ENCODE results near the gene HOXC10.

HOXC10 gene

GRCh38 chr12:53976823-53977595 is 7.9 kb upstream of the HOXC10 start:
- H3K27me3 ChIP-seq (ENCODE audit: control insufficient read depth, insufficient read depth, low read length): peaks cover 100% of the 10 kb centered on the region
- H3K36me3 ChIP-seq (ENCODE audit: control insufficient read depth, insufficient read depth, low read length): no peaks in the 10 kb centered on the region
- H3K9me3 ChIP-seq (ENCODE audit: control insufficient read depth, insufficient read depth, low read length): no peaks in the 10 kb centered on the region
- H3K9ac ChIP-seq (ENCODE audit: low read depth, low read length): no peak overlapping the region
- H3K4me1 ChIP-seq (ENCODE audit: control insufficient read depth, insufficient read depth, low read length): no peaks in the 10 kb centered on the region
- H3K4me3 ChIP-seq (ENCODE audit: low read depth, low read length): peak overlapping the region; percentile 32

- Histone ChIP-seq H3K9me3 (ENCODE audit: control insufficient read depth, insufficient read depth, low read length) (no peaks in the 10 kb centered on the region), H3K9ac (ENCODE audit: low read depth, low read length) (no peak overlapping the region), H3K36me3 (ENCODE audit: control insufficient read depth, insufficient read depth, low read length) (no peaks in the 10 kb centered on the region), H3K4me3 (ENCODE audit: low read depth, low read length) (peak overlapping the region; percentile 13), H3K27me3 (ENCODE audit: control insufficient read depth, insufficient read depth, low read length) (peaks cover 100% of the 10 kb centered on the region), H3K4me1 (ENCODE audit: control insufficient read depth, insufficient read depth, low read length) (no peaks in the 10 kb centered on the region)
Measured at GRCh38 chr12:53977596-53978445, 7.1 kb upstream of the HOXC10 start.

- H3K36me3 ChIP-seq (ENCODE audit: control insufficient read depth, insufficient read depth, low read length): no peaks in the 10 kb centered on the region
- H3K4me1 ChIP-seq (ENCODE audit: control insufficient read depth, insufficient read depth, low read length): no peaks in the 10 kb centered on the region
- no peak overlapping the region for H3K9ac ChIP-seq (ENCODE audit: low read depth, low read length)
- H3K4me3 ChIP-seq (ENCODE audit: low read depth, low read length): peak overlapping the region; percentile 22
- H3K27me3 ChIP-seq (ENCODE audit: control insufficient read depth, insufficient read depth, low read length): peaks cover 100% of the 10 kb centered on the region
- H3K9me3 ChIP-seq (ENCODE audit: control insufficient read depth, insufficient read depth, low read length): no peaks in the 10 kb centered on the region
Measured at GRCh38 chr12:53978477-53979356, 6.2 kb upstream of the HOXC10 start.

DNA sequence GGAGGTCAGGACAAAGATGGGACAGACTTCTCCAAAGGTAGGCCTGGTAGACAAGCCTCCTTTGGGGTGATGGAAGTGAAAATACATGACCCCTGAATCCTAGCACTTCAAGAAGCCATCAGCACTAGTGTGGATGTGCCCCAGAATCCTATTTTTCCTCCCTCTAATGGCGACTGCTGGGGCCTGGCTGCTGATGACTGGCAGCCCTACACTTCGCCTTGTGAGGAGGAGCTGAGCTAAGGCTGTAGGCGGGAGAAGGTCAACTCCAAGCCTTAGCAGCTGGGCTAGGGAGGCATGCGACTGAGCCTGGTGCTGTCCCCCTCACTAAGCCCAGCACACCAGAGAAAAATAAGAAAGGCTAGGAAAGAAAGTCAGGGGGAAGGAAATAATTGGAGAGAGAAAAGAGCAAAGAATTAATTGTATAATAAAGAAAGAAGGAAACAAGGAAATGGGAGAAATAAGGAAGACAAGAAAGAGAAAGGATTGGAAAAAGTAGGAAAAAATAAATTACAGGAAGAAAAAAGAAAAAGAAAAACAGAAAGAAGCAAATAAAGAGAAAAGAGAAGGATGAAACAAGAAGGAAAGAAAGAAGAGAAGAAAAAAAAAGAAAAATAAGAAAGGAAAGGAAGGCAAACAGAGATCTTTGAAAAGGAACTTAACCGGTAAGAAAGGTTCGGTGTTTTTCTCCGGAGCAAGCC is 4.7 kb upstream of the HOXC10 start:
- H3K9me3 ChIP-seq (ENCODE audit: control insufficient read depth, insufficient read depth, low read length): no peaks in the 10 kb centered on the region
- H3K27me3 ChIP-seq (ENCODE audit: control insufficient read depth, insufficient read depth, low read length): peaks cover 96% of the 10 kb centered on the region
- H3K4me1 ChIP-seq (ENCODE audit: control insufficient read depth, insufficient read depth, low read length): no peaks in the 10 kb centered on the region
- H3K4me3 ChIP-seq (ENCODE audit: low read depth, low read length): peak overlapping the region; percentile 8
- H3K9ac ChIP-seq (ENCODE audit: low read depth, low read length): no peak overlapping the region
- no peaks in the 10 kb centered on the region for H3K36me3 ChIP-seq (ENCODE audit: control insufficient read depth, insufficient read depth, low read length)

DNA sequence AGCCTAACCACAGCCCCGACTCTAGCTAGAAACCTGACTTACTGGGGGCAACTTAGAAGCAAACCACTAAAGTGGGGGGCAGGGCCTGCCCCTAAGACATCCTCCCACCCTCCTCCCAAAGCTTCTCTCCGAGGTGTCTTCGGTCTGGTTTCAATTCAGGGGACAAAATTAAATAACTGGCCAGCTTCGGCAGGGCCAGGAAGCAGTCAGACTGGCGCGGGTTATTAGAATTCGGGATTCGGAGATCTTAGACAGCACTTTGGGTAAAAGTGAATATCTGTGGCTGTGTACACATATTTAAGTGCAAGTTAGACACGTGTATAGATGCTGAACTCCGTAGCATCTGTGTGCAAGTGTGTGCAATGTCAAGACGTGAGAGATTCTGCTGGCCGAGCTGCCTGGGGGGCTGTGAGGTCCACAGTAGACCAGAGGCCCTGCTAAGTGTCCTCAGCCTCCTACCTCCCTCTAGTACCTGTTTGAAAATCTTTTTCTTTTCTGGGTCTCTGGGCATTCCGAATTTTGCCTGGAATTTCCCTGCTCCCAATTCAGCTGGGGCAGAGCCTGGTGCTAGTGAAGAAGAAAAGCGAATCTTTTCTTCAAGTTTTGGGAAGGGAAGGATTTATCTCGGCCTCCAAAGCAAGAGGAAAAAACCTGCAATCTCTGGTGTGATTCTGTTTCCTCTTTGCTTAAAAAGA is 4.0 kb upstream of the HOXC10 start:
- Histone ChIP-seq H3K9me3 (ENCODE audit: control insufficient read depth, insufficient read depth, low read length) (no peaks in the 10 kb centered on the region), H3K36me3 (ENCODE audit: control insufficient read depth, insufficient read depth, low read length) (no peaks in the 10 kb centered on the region), H3K9ac (ENCODE audit: low read depth, low read length) (no peak overlapping the region), H3K4me3 (ENCODE audit: low read depth, low read length) (no peak overlapping the region), H3K27me3 (ENCODE audit: control insufficient read depth, insufficient read depth, low read length) (peaks cover 96% of the 10 kb centered on the region), H3K4me1 (ENCODE audit: control insufficient read depth, insufficient read depth, low read length) (no peaks in the 10 kb centered on the region)

DNA sequence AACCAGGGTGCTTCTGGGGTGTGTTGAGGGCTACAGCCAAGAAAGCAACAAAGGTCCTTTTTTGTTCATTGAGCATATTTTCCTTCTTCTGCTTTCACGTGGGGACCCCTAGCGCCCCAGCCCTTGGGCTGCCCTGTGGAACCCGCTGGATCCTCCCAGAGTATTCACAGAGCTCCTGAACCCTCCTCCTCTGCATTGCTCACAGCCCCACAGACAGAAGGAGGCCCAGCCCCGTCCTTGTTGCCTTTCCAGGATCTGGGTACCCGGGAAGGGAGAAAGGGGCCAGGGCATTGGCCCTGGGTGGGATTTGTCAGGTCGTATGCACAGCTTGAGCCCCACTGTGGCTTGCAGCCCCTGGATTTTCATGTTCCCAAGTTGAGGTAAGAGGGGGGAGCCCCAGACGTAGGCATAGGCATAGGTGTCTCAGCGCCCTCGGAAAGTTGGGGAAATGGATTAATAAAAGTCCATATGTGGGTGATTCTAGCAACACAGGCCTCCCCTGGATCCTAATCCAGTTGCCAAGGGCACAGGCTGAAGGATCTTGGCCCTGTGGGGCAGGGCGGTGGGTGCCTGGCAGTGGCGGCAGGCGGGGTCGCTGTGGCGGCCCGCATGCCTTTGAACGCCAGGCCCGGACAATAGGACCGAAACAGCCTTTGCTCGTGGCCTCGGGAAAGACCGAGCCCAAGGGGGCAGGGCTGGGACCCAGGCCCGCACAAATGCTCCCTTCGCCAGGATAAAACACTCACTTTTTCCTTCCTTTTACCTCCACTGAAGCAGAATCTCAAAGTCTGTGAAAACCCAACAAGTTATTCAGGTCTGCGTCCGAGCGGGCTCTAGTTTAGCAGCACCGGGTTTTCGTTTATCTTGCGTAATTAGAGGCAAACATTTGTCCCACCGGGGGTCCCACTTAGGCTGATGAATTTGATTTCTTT is 3.0 kb upstream of the HOXC10 start:
- H3K27me3 ChIP-seq (ENCODE audit: control insufficient read depth, insufficient read depth, low read length): peaks cover 96% of the 10 kb centered on the region

DNA sequence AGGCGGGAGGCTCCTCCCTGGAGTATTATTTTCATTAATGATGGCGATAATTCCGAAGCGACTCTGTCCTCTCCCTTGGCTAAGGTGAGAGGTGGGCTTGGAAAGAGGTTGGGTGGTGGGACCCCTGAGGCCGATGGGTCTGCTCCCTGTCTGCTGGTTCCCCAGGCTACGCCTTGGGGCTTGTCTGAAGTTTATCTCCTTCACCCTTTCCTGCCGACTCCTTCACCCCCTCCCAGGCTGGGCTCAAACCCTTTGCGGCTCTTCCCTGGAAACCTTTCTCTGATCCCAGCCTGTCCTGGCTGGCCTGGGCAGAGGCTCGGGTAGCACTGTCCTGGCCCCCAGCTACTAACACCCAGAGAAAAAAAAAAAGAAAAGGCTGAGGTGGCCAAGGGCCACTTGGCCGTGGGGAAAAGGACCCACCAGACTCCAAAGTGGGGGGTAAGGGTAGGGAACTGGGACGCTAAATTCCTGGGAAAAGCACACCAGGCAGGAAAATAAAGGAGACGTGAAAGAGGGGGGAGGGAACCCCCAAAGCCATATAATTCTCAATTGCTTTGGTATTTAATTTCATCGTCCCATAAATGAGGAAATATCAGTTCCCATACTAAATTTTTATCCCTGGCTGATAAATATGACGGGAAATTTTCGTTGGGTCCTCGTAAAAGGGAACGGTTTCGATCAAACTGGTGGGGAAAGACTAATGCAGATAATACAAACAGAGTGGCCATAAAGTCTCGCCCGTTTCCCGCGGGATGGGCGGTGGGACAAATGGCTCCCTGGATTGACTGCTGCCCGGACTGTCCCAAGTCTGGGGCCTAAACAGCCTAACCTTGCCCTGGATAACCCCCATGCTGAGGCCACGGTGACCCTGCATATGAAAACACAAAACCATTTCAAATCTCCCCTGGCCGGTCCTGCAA is 2.0 kb upstream of the HOXC10 start:
- no peaks in the 10 kb centered on the region for H3K4me1 ChIP-seq (ENCODE audit: control insufficient read depth, insufficient read depth, low read length)
- no peaks in the 10 kb centered on the region for H3K9me3 ChIP-seq (ENCODE audit: control insufficient read depth, insufficient read depth, low read length)
- peak overlapping the region; percentile 26 for H3K4me3 ChIP-seq (ENCODE audit: low read depth, low read length)
- H3K27me3 ChIP-seq (ENCODE audit: control insufficient read depth, insufficient read depth, low read length): peaks cover 96% of the 10 kb centered on the region
- H3K36me3 ChIP-seq (ENCODE audit: control insufficient read depth, insufficient read depth, low read length): no peaks in the 10 kb centered on the region
- no peak overlapping the region for H3K9ac ChIP-seq (ENCODE audit: low read depth, low read length)

More for the DNA sequence above, 3.0 kb upstream of the HOXC10 start:
- no peaks in the 10 kb centered on the region for H3K36me3 ChIP-seq (ENCODE audit: control insufficient read depth, insufficient read depth, low read length)
- no peaks in the 10 kb centered on the region for H3K9me3 ChIP-seq (ENCODE audit: control insufficient read depth, insufficient read depth, low read length)
- H3K4me3 ChIP-seq (ENCODE audit: low read depth, low read length): peak overlapping the region; percentile 26
- H3K4me1 ChIP-seq (ENCODE audit: control insufficient read depth, insufficient read depth, low read length): no peaks in the 10 kb centered on the region
- no peak overlapping the region for H3K9ac ChIP-seq (ENCODE audit: low read depth, low read length)

GRCh38 chr12:53983568-53983949 is 1.4 kb upstream of the HOXC10 start:
- peaks cover 96% of the 10 kb centered on the region for H3K27me3 ChIP-seq (ENCODE audit: control insufficient read depth, insufficient read depth, low read length)
- H3K9me3 ChIP-seq (ENCODE audit: control insufficient read depth, insufficient read depth, low read length): no peaks in the 10 kb centered on the region
- H3K36me3 ChIP-seq (ENCODE audit: control insufficient read depth, insufficient read depth, low read length): no peaks in the 10 kb centered on the region
- H3K4me3 ChIP-seq (ENCODE audit: low read depth, low read length): peak overlapping the region; percentile 18
- no peaks in the 10 kb centered on the region for H3K4me1 ChIP-seq (ENCODE audit: control insufficient read depth, insufficient read depth, low read length)
- no peak overlapping the region for H3K9ac ChIP-seq (ENCODE audit: low read depth, low read length)

DNA sequence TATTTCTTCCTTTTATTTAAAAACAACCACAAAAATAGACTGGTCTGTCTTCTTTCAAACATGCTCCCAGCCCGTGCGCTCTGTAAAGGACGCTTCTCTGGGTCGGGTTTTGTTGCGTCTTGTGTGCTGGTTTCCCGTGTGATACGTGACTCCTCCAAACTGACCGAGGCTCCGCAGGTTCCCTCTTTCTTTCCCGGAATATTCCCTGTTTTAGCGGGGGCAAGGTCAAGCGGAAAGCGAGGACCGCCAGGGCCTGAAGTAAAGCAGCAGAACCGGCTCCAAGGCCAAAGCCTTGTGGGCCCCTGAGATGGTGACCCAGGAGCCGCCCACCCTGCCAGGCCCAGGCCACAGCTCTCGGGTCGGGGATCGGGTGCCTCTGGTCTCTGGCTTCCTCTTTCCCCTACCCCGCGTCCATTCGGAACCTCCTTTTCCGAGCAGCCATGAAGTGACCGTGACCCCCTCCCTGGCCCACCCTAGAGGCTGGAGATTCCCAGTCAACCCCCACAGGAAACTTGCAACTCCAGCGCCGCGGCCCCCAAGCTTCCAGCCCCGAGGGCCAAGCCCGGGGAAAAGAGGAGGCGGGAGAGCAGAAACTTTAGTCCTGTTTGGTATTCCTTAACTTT is 885 bp upstream of the HOXC10 start:
- peaks cover 96% of the 10 kb centered on the region for H3K27me3 ChIP-seq (ENCODE audit: control insufficient read depth, insufficient read depth, low read length)

More for the DNA sequence above, 885 bp upstream of the HOXC10 start:
- H3K9me3 ChIP-seq (ENCODE audit: control insufficient read depth, insufficient read depth, low read length): no peaks in the 10 kb centered on the region
- no peak overlapping the region for H3K9ac ChIP-seq (ENCODE audit: low read depth, low read length)
- peak overlapping the region; percentile 11 for H3K4me3 ChIP-seq (ENCODE audit: low read depth, low read length)
- H3K4me1 ChIP-seq (ENCODE audit: control insufficient read depth, insufficient read depth, low read length): no peaks in the 10 kb centered on the region
- no peaks in the 10 kb centered on the region for H3K36me3 ChIP-seq (ENCODE audit: control insufficient read depth, insufficient read depth, low read length)

Data from iPS-15b (cell line).